Ovary (tissue), 3 donors: ENCODE results near the gene TLCD3A.

Source experiments
- POLR2A ChIP-seq: fragments of 450-650 bp; IDR thresholded peaks from one replicate; pipeline ENCODE4 v1.6.1; 2017; ENCODE audit warnings: antibody characterized with exemption, mild to moderate bottlenecking, moderate library complexity
- TF ChIP-seq, protein P1 (sequence below), 3 donors: fragments of 450-650 bp in 2 of 3; fragments of 200-600 bp in 1 of 3; IDR thresholded peaks; one replicate each; pipeline versions ENCODE4 v1.5.1 to v1.8.0; 2016 to 2022; ENCODE audit warnings: antibody characterized with exemption in 3 of 3, mild to moderate bottlenecking in 1 of 3
- donor health status: DM: no; HTN: no; CAD: no.

DNA sequence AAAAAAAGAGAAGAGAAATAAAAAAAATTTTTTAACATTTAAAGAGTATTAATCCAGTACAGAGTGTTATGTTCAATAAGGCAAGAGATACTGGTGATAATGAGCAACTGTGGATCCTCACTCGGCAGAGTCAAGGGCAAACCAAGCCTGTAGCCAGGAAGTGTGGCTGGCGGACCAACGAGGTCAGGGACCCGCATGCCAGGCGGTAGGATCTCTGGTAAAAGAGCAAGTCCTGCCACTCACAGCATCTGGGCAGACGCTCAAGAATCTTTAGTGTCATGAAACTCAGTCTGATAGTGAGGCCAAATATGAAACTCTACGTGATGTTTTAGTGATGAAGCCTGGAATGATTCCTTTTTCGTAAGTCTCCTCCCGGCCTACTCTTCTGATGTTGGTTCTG, 28.0 kb downstream of the TLCD3A start:
- TF ChIP-seq, protein P1, sequence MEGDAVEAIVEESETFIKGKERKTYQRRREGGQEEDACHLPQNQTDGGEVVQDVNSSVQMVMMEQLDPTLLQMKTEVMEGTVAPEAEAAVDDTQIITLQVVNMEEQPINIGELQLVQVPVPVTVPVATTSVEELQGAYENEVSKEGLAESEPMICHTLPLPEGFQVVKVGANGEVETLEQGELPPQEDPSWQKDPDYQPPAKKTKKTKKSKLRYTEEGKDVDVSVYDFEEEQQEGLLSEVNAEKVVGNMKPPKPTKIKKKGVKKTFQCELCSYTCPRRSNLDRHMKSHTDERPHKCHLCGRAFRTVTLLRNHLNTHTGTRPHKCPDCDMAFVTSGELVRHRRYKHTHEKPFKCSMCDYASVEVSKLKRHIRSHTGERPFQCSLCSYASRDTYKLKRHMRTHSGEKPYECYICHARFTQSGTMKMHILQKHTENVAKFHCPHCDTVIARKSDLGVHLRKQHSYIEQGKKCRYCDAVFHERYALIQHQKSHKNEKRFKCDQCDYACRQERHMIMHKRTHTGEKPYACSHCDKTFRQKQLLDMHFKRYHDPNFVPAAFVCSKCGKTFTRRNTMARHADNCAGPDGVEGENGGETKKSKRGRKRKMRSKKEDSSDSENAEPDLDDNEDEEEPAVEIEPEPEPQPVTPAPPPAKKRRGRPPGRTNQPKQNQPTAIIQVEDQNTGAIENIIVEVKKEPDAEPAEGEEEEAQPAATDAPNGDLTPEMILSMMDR (IDR thresholded peaks at IDR 0.05), result no peak
- no peak for TF ChIP-seq POLR2A
